HG02981 (cell line): ENCODE results near the gene OR4M2.
"Not testable (repeated sequence)": the region's sequence is repeated elsewhere in the genome, so short reads cannot be mapped to it uniquely, and the experiment has no call there.

Source experiments
- ATAC-seq: cut with Tn5 transposase; IDR thresholded peaks from one replicate; pipeline ENCODE4 v1.9.1; 2021; ENCODE audit warnings: mild to moderate bottlenecking, moderate library complexity; ENCODE audit not compliant: unreplicated experiment

The OR4M2 gene, protein sequence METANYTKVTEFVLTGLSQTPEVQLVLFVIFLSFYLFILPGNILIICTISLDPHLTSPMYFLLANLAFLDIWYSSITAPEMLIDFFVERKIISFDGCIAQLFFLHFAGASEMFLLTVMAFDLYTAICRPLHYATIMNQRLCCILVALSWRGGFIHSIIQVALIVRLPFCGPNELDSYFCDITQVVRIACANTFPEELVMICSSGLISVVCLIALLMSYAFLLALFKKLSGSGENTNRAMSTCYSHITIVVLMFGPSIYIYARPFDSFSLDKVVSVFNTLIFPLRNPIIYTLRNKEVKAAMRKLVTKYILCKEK

DNA sequence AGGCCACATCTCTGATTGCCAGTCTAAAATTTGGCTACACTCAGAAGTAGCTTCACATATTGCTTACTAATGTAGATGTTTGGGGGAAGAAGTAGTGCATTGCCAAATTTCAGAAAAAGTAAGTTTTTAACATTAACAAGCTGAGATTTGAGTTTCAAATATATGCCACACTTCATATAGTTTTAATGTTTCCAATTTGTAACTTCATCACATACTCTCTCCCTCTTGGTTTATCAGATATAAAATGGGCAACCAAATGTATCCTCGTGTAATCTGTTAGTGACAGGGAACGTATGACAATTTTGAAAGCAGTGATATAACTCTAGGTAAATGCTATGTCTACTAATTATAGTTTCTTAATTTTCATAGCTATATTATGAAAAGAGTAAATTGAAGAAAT is at the start of gene OR4M2:
TSS of gene OR4M2 (plus strand) at position 301 of the 400 bp plus-strand sequence. CDS start at position 399, 98 bp downstream.
- ATAC-seq: not testable (repeated sequence)

DNA sequence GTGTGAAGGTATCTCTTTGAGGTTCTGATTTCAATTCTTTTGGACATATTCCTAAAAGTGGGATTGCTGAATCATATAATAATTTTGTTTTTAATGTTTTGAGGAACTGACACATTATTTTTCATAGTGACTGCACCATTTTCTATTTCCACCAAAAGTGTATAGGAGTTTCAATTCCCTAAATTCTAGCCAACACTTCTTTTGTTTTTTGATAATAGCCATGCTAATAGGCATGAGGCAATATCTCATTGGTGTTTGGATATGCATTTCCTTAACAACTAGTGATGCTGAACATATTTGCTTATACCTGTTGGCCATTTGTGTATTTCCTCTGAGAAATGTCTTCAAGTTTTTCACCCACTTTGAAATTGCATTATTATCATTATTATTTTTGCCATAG is 11.1 kb upstream of the OR4M2 start:
- not testable (repeated sequence) for ATAC-seq

DNA sequence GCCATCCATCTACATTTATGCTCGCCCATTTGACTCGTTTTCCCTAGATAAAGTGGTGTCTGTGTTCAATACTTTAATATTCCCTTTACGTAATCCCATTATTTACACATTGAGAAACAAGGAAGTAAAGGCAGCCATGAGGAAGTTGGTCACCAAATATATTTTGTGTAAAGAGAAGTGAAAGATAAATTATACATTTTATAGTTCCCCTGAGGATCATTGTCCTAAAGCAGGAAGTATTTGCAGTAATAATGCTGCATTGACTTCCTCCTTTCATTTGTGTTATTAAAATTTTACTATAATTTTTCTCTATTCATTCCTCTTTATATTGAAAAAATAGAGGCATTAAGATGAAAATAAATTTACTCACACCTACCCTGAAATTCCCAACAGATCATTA is 1.1 kb downstream of the OR4M2 start:
- ATAC-seq: not testable (repeated sequence)

DNA sequence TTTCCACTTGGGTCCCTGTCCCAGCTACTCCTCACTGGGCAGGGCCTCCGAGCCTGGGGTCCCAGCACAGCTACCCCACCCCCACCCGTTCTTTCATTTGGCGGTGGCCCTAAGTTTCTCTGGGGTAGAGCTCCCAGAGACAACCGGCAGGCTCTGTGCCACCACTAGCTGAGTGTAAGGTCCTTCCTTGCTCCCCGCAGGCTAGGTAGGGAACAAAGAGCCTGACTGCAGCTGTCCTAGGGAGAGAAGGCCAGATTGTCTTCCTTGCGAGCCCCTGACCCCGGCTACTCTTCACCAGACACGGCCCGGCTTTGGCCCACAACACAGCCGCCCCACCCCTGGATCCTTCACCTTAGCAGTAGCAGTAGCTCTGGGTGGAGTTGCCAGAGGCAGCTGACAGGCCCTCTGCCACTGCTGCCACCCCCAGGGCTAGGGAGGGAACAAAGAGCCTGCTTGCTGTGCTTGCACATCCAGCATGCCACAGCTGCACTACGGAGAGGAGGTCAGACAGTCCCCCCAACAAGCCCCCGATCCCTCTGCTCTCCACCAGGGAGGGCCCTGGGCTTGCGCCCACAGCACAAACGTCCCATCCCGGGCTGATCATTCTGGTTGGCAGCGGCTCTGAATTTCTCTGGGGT is 18.4 kb downstream of the OR4M2 start:
- ATAC-seq: not testable (repeated sequence)

DNA sequence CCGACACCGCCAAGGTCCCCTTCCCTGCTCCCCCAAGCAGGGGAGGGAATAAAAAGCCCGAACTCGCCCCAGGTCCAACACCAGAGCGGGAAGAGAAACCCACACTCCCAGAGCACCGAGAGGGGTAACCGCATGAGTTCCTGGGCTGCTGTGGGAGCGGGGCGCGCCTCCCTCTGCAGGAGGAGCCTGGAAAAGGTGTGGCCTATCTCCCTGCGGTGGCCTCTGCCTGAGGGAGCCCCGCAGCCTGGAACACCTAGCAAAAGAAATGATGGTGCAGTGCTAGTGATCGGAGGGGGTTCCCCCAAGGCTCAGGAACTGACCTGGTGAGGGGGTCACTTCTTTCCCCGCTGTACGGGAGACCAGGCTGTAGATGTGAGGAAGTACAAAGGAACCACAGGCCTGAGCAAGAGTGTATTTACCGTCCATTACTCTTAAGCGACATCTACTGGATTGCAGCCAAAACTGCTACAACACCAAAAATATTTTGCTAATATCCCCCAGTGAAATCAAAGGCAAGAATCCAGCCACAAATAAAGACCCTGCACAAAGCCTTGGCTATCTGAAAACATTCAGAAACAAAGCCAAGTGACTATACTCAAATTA is 19.1 kb downstream of the OR4M2 start:
- not testable (repeated sequence) for ATAC-seq

DNA sequence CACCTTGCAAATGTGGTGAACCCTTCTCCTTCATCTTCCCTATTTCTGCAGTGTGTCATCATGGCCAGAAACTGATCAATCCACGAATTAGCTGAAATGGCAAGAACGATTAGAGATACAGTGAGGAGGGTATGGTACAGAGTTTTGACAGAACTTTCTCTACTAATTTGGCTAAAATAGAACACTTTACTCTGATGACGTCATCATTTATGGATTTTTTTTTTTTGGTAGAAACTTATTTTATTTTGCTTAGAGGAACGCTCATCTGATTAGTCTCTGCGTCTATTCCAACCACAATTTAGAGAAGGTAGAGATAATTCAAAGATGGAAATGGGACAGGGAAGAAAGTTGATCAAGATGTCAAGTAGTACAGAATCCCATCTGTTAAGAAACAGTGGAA is 41.7 kb downstream of the OR4M2 start:
- ATAC-seq: not testable (repeated sequence)
